IMR-90 (cell line): ENCODE data around the gene CFAP119. TPM values are rescaled to one million over a fixed set of nuclear protein-coding genes. Genes with fewer than 3 reads are reported as not detected.

Experiments used
- ATAC-seq: fragments of 200-7000 bp; cut with Tn5 transposase; 2 replicates; pipeline ENCODE4 v1.9.1; 2020; ENCODE audit warnings: low read depth, mild to moderate bottlenecking, moderate library complexity
- BruUV-seq: library from RNA; stranded (reverse); fragments of 400-500 nt; replicated peaks from 2 replicates; lab custom pipeline; 2021; lab: Mats Ljungman, UMichigan
- CTCF ChIA-PET: fragments of 300-600 bp; formaldehyde crosslinking; extraction: SDS; loops from one replicate; lab custom pipeline; 2021; ENCODE audit warnings: antibody characterized with exemption; lab: Yijun Ruan, JAX
- POLR2A ChIA-PET: fragments of 300-600 bp; sonication (Branson Sonifier 250); formaldehyde crosslinking; loops from one replicate; lab custom pipeline; 2022; ENCODE audit warnings: antibody characterized with exemption; ENCODE audit not compliant: unreplicated experiment; lab: Charles Lee
- DNase-seq: peaks from one replicate; pipeline ENCODE4 v3.0.0; 2013
- H2AFZ ChIP-seq: replicated peaks from 2 replicates; pipeline ENCODE3; 2013; ENCODE audit warnings: low read length, mild to moderate bottlenecking; ENCODE audit not compliant: poor library complexity
- H2AK5ac ChIP-seq: 2 replicates; pipeline ENCODE4 v1.6.1; 2013; ENCODE audit warnings: low read depth, low read length, inconsistent platforms
- H2AK9ac ChIP-seq: replicated peaks from 2 replicates; pipeline ENCODE3; 2013; ENCODE audit warnings: mild to moderate bottlenecking, low read depth, low read length, moderate library complexity; ENCODE audit not compliant: poor library complexity
- H2BK120ac ChIP-seq: 2 replicates; pipeline ENCODE4 v1.6.1; 2013; ENCODE audit warnings: low read depth, low read length, inconsistent platforms
- H2BK15ac ChIP-seq: 3 replicates; pipeline ENCODE4 v1.6.1; 2013; ENCODE audit warnings: low read depth, low read length, inconsistent platforms
- H2BK20ac ChIP-seq: 2 replicates; pipeline ENCODE4 v1.6.1; 2013; ENCODE audit warnings: low read depth, mild to moderate bottlenecking, inconsistent platforms, low read length, moderate library complexity
- H2BK5ac ChIP-seq: 2 replicates; pipeline ENCODE4 v1.6.1; 2013; ENCODE audit warnings: mild to moderate bottlenecking, low read depth, low read length, inconsistent platforms; ENCODE audit not compliant: poor library complexity, severe bottlenecking
- H3K14ac ChIP-seq: replicated peaks from 2 replicates; pipeline ENCODE4 v1.6.1; 2013; ENCODE audit warnings: low read depth, low read length, inconsistent platforms
- H3K18ac ChIP-seq: 2 replicates; pipeline ENCODE4 v1.6.1; 2013; ENCODE audit warnings: low read depth, low read length, control low read depth
- H3K23ac ChIP-seq: 2 replicates; pipeline ENCODE4 v1.6.1; 2013; ENCODE audit warnings: low read depth, low read length, inconsistent platforms
- H3K27ac ChIP-seq: 2 replicates; pipeline ENCODE4 v1.5.1; 2013; ENCODE audit warnings: mild to moderate bottlenecking, control low read depth, low read length; ENCODE audit not compliant: insufficient read depth
- H3K27me3 ChIP-seq: 2 replicates; pipeline ENCODE4 v1.6.1; 2013; ENCODE audit warnings: low read length; ENCODE audit not compliant: control insufficient read depth, insufficient read depth
- H3K36me3 ChIP-seq: 2 replicates; pipeline ENCODE4 v1.6.1; 2013; ENCODE audit warnings: low read length, mixed read lengths; ENCODE audit not compliant: control insufficient read depth, insufficient read depth
- H3K4ac ChIP-seq: 2 replicates; pipeline ENCODE4 v1.6.1; 2013; ENCODE audit warnings: low read depth, low read length, inconsistent platforms
- H3K4me1 ChIP-seq: 2 replicates; pipeline ENCODE4 v1.6.1; 2013; ENCODE audit warnings: low read length, mixed read lengths; ENCODE audit not compliant: control insufficient read depth, insufficient read depth
- H3K4me2 ChIP-seq: 2 replicates; pipeline ENCODE4 v1.6.1; 2013; ENCODE audit warnings: low read depth, mild to moderate bottlenecking, control low read depth, low read length, moderate library complexity
- H3K4me3 ChIP-seq: 2 replicates; pipeline ENCODE4 v1.5.1; 2013; ENCODE audit warnings: low read depth, mild to moderate bottlenecking, control low read depth, low read length, moderate library complexity; ENCODE audit not compliant: insufficient read depth
- H3K56ac ChIP-seq: 2 replicates; pipeline ENCODE4 v1.6.1; 2013; ENCODE audit warnings: low read length, inconsistent platforms; ENCODE audit not compliant: insufficient read depth; ENCODE audit errors: extremely low read depth
- H3K79me1 ChIP-seq, 2 experiments: 2 replicates each; pipeline ENCODE4 v1.6.1; 2013; ENCODE audit warnings: low read length in 2 of 2, inconsistent platforms in 1 of 2, low read depth in 1 of 2
- H3K9ac ChIP-seq: 2 replicates; pipeline ENCODE4 v1.6.1; 2013; ENCODE audit warnings: low read depth, low read length, control low read depth
- H3K9me1 ChIP-seq: 2 replicates; pipeline ENCODE4 v1.6.1; 2013; ENCODE audit warnings: low read length, inconsistent platforms; ENCODE audit not compliant: insufficient read depth
- H3K9me3 ChIP-seq: 2 replicates; pipeline ENCODE4 v1.6.1; 2013; ENCODE audit warnings: low read length; ENCODE audit not compliant: control insufficient read depth, insufficient read depth
- H4K20me1 ChIP-seq: 2 replicates; pipeline ENCODE4 v1.6.1; 2013; ENCODE audit warnings: low read length, inconsistent platforms; ENCODE audit not compliant: insufficient read depth
- H4K5ac ChIP-seq: 2 replicates; pipeline ENCODE4 v1.6.1; 2013; ENCODE audit warnings: mild to moderate bottlenecking, low read depth, low read length, control low read depth
- H4K8ac ChIP-seq, 2 experiments: 2 replicates each; pipeline ENCODE4 v1.6.1; 2013; ENCODE audit warnings: low read depth in 2 of 2, low read length in 2 of 2, control low read depth in 1 of 2, inconsistent platforms in 1 of 2
- H4K91ac ChIP-seq: 2 replicates; pipeline ENCODE4 v1.6.1; 2013; ENCODE audit warnings: low read depth, low read length, inconsistent platforms; ENCODE audit not compliant: insufficient read depth
- CHD1 ChIP-seq: IDR thresholded peaks from 2 replicates; pipeline ENCODE4 v1.6.1; 2012; ENCODE audit warnings: low read depth, low read length, improper control_type of control experiment
- CTCF ChIP-seq: conservative IDR thresholded peaks from 2 replicates; pipeline ENCODE4 v1.5.1; 2012; ENCODE audit warnings: mild to moderate bottlenecking, low read depth, low read length, improper control_type of control experiment
- FOS ChIP-seq: fragments of 150-350 bp; IDR thresholded peaks from 2 replicates; pipeline ENCODE4 v1.6.1; 2016; ENCODE audit warnings: low read depth, low read length
- MAFK ChIP-seq: IDR thresholded peaks from 2 replicates; pipeline ENCODE4 v1.6.1; 2012; ENCODE audit warnings: low read depth, low read length, improper control_type of control experiment
- MAZ ChIP-seq: IDR thresholded peaks from 2 replicates; pipeline ENCODE4 v1.6.1; 2012; ENCODE audit warnings: low read depth, mild to moderate bottlenecking, low read length, improper control_type of control experiment, moderate library complexity, borderline replicate concordance
- MXI1 ChIP-seq: IDR thresholded peaks from 2 replicates; pipeline ENCODE4 v1.6.1; 2012; ENCODE audit warnings: low read depth, mild to moderate bottlenecking, low read length, moderate library complexity, borderline replicate concordance
- NFE2L2 ChIP-seq: fragments of 150-350 bp; IDR thresholded peaks from 2 replicates; pipeline ENCODE4 v1.6.1; 2016; ENCODE audit warnings: low read depth, mild to moderate bottlenecking, low read length
- POLR2A ChIP-seq: IDR thresholded peaks from 2 replicates; pipeline ENCODE4 v1.6.1; 2012; ENCODE audit warnings: mild to moderate bottlenecking, low read depth, low read length
- RAD21 ChIP-seq: IDR thresholded peaks from 2 replicates; pipeline ENCODE4 v1.6.1; 2012; ENCODE audit warnings: low read length, improper control_type of control experiment
- RCOR1 ChIP-seq: IDR thresholded peaks from 2 replicates; pipeline ENCODE4 v1.6.1; 2012; ENCODE audit warnings: mild to moderate bottlenecking, low read length, improper control_type of control experiment; ENCODE audit not compliant: insufficient replicate concordance
- SMC3 ChIP-seq: fragments of 150-350 bp; IDR thresholded peaks from 2 replicates; pipeline ENCODE4 v1.6.1; 2016; ENCODE audit warnings: low read depth, mild to moderate bottlenecking, antibody characterized with exemption, low read length, moderate library complexity
- WGBS, 2 experiments: methylation state at CpG; one replicate each; pipeline versions ENCODE4 v1.1.5 to v1.1.7; 2013; ENCODE audit warnings: missing lambda C conversion rate in 2 of 2; ENCODE audit not compliant: insufficient read length in 1 of 2; ENCODE audit errors: extremely low coverage in 2 of 2; 5-methylcytosine and 5-hydroxymethylcytosine counted together
- dilution Hi-C: fragments of 300-500 bp; cut with HindIII; formaldehyde crosslinking; loops from one replicate; pipeline ENCODE4 v1.14.3; 2018; ENCODE audit warnings: low sequenced_read_pairs; ENCODE audit not compliant: unreplicated experiment
- in situ Hi-C: fragments of 300-500 bp; cut with MboI; formaldehyde crosslinking; loops from 3 replicates; pipeline ENCODE4 v1.14.3; 2019; ENCODE audit warnings: low sequenced_read_pairs, inconsistent platforms, mixed read lengths
- intact Hi-C: fragments of 100-400 bp; cut with micrococcal nuclease; formaldehyde crosslinking; loops from 2 replicates; pipeline ENCODE4 v1.10.0; 2022
- polyA plus RNA-seq, 3 experiments: library from polyadenylated mRNA; depleted of rRNA; stranded (reverse); fragments of >200 nt; gene quantifications; 2 replicates each; pipeline ENCODE4 v1.2.3, GENCODE V29; 2012; ENCODE audit warnings: low replicate concordance in 1 of 3
- total RNA-seq: library from RNA; depleted of rRNA; stranded (reverse); fragments of >200 nt; gene quantifications from 2 replicates; pipeline ENCODE4 v1.2.3, GENCODE V29; 2012
- TF ChIP-seq, protein P1 (sequence below): fragments of 150-350 bp; IDR thresholded peaks from 2 replicates; pipeline ENCODE4 v1.6.1; 2017; ENCODE audit warnings: mild to moderate bottlenecking, antibody characterized with exemption, low read length, low read depth

The CFAP119 gene
- total and polyA plus RNA-seq, 2 of the 4 experiments (the other 2 are of a cell fraction): 0.90 to 7.6 TPM

DNA sequence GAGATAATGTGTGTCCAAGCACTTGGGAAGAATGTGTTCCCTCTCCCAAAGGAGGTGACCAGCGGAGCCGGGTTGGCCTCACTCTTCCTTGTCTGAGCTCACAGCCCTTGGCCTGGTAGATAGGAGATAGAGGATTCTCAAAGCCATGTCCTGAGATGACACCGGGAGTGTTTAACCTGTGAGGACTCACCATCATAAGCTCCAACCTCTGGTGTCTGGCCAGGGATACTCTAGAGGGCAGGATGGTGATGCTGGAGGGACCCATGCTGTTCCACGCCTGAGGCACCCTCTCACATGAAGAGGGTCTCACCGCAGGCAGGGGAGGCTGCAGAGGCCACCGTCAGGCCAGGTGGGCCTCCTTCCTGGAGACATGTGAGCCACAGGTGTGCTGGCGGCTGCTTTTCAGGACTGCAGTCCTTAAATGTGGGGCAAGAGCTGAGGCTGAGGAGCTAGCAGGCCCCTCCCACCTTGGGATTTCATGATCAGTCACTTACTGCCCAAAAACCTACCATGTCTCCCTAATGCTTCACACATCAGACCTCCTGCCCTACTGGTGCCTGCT is 31.7 kb upstream of the CFAP119 start:
- POLR2A ChIA-PET: no interaction called here
- ATAC-seq (no peak), DNase-seq (no peak)
- H3K9me1 ChIP-seq: no peaks in the 10 kb centered on the region
- no peak overlapping the region for H3K23ac ChIP-seq
- H3K27ac ChIP-seq: no peak overlapping the region
- no peak overlapping the region for H3K4ac ChIP-seq
- no peak overlapping the region for H3K4me2 ChIP-seq
- H3K14ac ChIP-seq: no peak overlapping the region
- CTCF ChIA-PET: interaction anchor here (1.7 kb wide), 1 partner anchor 12 kb away, joined by 5 read pairs; no protein-coding TSS in a partner anchor
- intact Hi-C loops (no loop called here), dilution Hi-C loops (no loop called here), in situ Hi-C loops (no loop called here)
- H3K4me3 ChIP-seq: no peak overlapping the region
- no peak overlapping the region for H2AK5ac ChIP-seq
- no peak overlapping the region for H2AK9ac ChIP-seq
- H3K79me1 ChIP-seq: no peaks in the 10 kb centered on the region
- H3K18ac ChIP-seq: no peak overlapping the region
- peaks cover 8% of the 10 kb centered on the region; the same call in 1 of the 2 replicates for H3K27me3 ChIP-seq
- no peak overlapping the region for H2BK15ac ChIP-seq
- H4K91ac ChIP-seq: no peak overlapping the region
- no peaks in the 10 kb centered on the region for H3K4me1 ChIP-seq
- H4K8ac ChIP-seq: no peak overlapping the region
- H3K9me3 ChIP-seq: no peaks in the 10 kb centered on the region
- H4K5ac ChIP-seq: no peak overlapping the region
- whole genome bisulfite sequencing, 2 experiments: 100% methylated on average over 1 of the region's 7 CpGs; no CpG with 5 or more reads in 1 of the 2 experiments
- no peak overlapping the region for H2BK5ac ChIP-seq
- H3K36me3 ChIP-seq: no peaks in the 10 kb centered on the region
- no peaks in the 10 kb centered on the region for H4K20me1 ChIP-seq
- H2BK20ac ChIP-seq: no peak overlapping the region
- no peak overlapping the region for H3K9ac ChIP-seq
- TF ChIP-seq MAFK (no peak), RCOR1 (no peak), CHD1 (no peak), MAZ (no peak), RAD21 (no peak), SMC3 (no peak), POLR2A (no peak), MXI1 (no peak), FOS (no peak), NFE2L2 (no peak), CTCF (no peak)
- TF ChIP-seq, protein P1, sequence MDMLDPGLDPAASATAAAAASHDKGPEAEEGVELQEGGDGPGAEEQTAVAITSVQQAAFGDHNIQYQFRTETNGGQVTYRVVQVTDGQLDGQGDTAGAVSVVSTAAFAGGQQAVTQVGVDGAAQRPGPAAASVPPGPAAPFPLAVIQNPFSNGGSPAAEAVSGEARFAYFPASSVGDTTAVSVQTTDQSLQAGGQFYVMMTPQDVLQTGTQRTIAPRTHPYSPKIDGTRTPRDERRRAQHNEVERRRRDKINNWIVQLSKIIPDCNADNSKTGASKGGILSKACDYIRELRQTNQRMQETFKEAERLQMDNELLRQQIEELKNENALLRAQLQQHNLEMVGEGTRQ: no peak
- no TSS peak for BruUV-seq
- no peak overlapping the region for H3K56ac ChIP-seq
- H2AFZ ChIP-seq: peak overlapping the region; percentile 3
- no peak overlapping the region for H2BK120ac ChIP-seq
